ENCODE measurements around the gene WIF1. TPM values are rescaled to one million over a fixed set of nuclear protein-coding genes. Genes with fewer than 3 reads are reported as not detected.

The WIF1 gene
- total and polyA plus RNA-seq, 2 donors (not counting 1 experiment from before 2014, with no cell fraction given): under 0.01 to 0.02 TPM

DNA sequence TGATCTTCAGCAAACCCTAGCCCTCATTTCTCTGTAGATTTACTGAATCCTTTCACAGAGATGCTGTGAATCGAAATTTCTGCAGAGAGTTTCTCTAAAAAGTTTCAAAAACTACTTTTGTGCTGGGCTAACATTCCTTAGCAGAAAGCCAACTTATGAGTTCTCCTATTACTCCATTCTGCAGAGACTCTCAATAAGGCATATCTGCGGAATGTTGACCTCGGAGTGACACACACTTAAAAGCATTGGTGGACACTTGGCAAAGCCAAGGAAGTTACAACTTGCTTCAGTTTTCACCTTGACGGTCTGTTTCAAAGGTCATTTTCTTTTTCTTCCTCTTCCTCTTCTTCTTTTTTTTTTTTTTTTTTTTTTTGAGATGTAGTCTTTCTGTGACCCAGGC is 75.8 kb downstream of the WIF1 start:
- Histone ChIP-seq H2AFZ (ENCODE audit: low read length) (no peak overlapping the region), H3K4me3 (replicated peaks in 1 of 4; ENCODE audit: control extremely low read depth in 1 of 4, insufficient read depth in 1 of 4, low read depth in 3 of 4, low read length in 4 of 4) (no peak overlapping the region)
- TF ChIP-seq, protein P1, sequence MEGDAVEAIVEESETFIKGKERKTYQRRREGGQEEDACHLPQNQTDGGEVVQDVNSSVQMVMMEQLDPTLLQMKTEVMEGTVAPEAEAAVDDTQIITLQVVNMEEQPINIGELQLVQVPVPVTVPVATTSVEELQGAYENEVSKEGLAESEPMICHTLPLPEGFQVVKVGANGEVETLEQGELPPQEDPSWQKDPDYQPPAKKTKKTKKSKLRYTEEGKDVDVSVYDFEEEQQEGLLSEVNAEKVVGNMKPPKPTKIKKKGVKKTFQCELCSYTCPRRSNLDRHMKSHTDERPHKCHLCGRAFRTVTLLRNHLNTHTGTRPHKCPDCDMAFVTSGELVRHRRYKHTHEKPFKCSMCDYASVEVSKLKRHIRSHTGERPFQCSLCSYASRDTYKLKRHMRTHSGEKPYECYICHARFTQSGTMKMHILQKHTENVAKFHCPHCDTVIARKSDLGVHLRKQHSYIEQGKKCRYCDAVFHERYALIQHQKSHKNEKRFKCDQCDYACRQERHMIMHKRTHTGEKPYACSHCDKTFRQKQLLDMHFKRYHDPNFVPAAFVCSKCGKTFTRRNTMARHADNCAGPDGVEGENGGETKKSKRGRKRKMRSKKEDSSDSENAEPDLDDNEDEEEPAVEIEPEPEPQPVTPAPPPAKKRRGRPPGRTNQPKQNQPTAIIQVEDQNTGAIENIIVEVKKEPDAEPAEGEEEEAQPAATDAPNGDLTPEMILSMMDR (conservative IDR thresholded peaks at IDR 0.05 in 1 of 2, IDR thresholded peaks at IDR 0.05 in 1 of 2; ENCODE audit: low read depth in 1 of 2, low read length in 2 of 2): no peak
- TF ChIP-seq EZH2 (IDR thresholded peaks at IDR 0.05; ENCODE audit: low read length, missing control alignments): no peak

DNA sequence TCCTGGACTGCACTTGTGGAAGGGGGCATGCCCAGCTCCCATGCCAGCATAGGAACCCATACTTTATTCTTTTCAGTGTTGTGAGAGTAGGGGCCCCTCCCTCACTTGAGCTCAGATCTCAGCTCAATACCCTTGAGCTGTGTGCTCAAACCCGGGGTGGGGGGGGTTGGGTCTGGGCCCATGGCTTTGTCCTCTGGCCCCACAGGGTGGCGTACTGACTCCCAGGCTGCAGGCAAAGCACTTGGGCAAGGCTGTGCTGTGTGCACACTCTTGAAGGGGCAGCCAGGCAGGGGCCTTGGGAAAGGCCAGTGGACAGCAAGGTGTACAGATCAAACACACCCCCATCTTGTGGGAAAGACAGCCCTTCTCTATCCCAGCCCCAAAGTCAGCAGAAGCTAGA is 81.8 kb downstream of the WIF1 start:
- TF ChIP-seq, protein P1 (conservative IDR thresholded peaks at IDR 0.05 in 1 of 2, IDR thresholded peaks at IDR 0.05 in 1 of 2; ENCODE audit: low read depth in 1 of 2, low read length in 2 of 2): no peak
- TF ChIP-seq EZH2 (IDR thresholded peaks at IDR 0.05; ENCODE audit: low read length, missing control alignments): no peak
- H3K9me3 ChIP-seq (ENCODE audit: control insufficient read depth, insufficient read depth, low read depth, low read length): no peaks in the 10 kb centered on the region
- H3K27ac ChIP-seq (ENCODE audit: insufficient read depth, low read length): no peak overlapping the region
- no peaks in the 10 kb centered on the region for H3K4me1 ChIP-seq (ENCODE audit: control insufficient read depth, extremely low read depth, insufficient read depth, low read length)
- no peaks in the 10 kb centered on the region for H3K36me3 ChIP-seq (ENCODE audit: control insufficient read depth, insufficient read depth, low read length)
- no peak for DNase-seq (ENCODE audit: low read depth in 2 of 2)
- H3K79me2 ChIP-seq (ENCODE audit: control insufficient read depth, insufficient read depth, low read length): no peaks in the 10 kb centered on the region
- no peak overlapping the region for H3K4me2 ChIP-seq (ENCODE audit: extremely low read depth, insufficient read depth, low read length)
- no peak overlapping the region for H3K9ac ChIP-seq (ENCODE audit: insufficient read depth, low read length)
- H3K27me3 ChIP-seq (ENCODE audit: control insufficient read depth, insufficient read depth, low read length): peaks cover 5% of the 10 kb centered on the region
- H4K20me1 ChIP-seq (ENCODE audit: control insufficient read depth, extremely low read depth, insufficient read depth, low read length): no peaks in the 10 kb centered on the region
- H2AFZ ChIP-seq (ENCODE audit: low read length): no peak overlapping the region
- no peak overlapping the region for H3K4me3 ChIP-seq (replicated peaks in 1 of 4; ENCODE audit: control extremely low read depth in 1 of 4, insufficient read depth in 1 of 4, low read depth in 3 of 4, low read length in 4 of 4)

More for the DNA sequence above, 75.8 kb downstream of the WIF1 start:
- Histone ChIP-seq H3K9ac (ENCODE audit: insufficient read depth, low read length) (no peak overlapping the region), H3K79me2 (ENCODE audit: control insufficient read depth, insufficient read depth, low read length) (no peaks in the 10 kb centered on the region), H4K20me1 (ENCODE audit: control insufficient read depth, extremely low read depth, insufficient read depth, low read length) (no peaks in the 10 kb centered on the region), H3K4me1 (ENCODE audit: control insufficient read depth, extremely low read depth, insufficient read depth, low read length) (no peaks in the 10 kb centered on the region), H3K27ac (ENCODE audit: insufficient read depth, low read length) (no peak overlapping the region), H3K27me3 (ENCODE audit: control insufficient read depth, insufficient read depth, low read length) (peaks cover 8% of the 10 kb centered on the region), H3K36me3 (ENCODE audit: control insufficient read depth, insufficient read depth, low read length) (no peaks in the 10 kb centered on the region), H3K4me2 (ENCODE audit: extremely low read depth, insufficient read depth, low read length) (no peak overlapping the region), H3K9me3 (ENCODE audit: control insufficient read depth, insufficient read depth, low read depth, low read length) (no peaks in the 10 kb centered on the region)
- DNase-seq (ENCODE audit: low read depth in 2 of 2): no peak

DNA sequence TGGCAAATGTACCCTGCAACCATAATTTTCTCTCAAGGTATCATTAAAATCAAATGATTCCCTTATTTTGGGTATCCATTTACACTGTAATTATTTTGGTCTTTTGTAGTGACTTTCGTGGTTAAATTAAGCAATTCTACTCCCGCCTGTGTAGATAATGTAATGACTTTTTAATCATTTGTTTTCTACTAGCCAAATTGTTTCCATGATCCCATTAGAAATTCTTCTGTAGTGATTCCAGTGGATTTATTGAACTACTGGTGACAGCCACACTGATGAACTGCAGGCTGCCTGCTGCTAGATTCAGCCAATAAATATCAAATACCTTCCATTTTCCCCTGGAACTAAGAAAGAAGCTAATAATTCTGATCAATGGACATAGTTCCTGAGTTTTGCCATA is 96.0 kb downstream of the WIF1 start:
- H3K4me2 ChIP-seq (ENCODE audit: extremely low read depth, insufficient read depth, low read length): no peak overlapping the region
- H3K9ac ChIP-seq (ENCODE audit: insufficient read depth, low read length): no peak overlapping the region
- no peaks in the 10 kb centered on the region for H3K9me3 ChIP-seq (ENCODE audit: control insufficient read depth, insufficient read depth, low read depth, low read length)
- H4K20me1 ChIP-seq (ENCODE audit: control insufficient read depth, extremely low read depth, insufficient read depth, low read length): no peaks in the 10 kb centered on the region
- DNase-seq (ENCODE audit: low read depth in 2 of 2): no peak
- H3K79me2 ChIP-seq (ENCODE audit: control insufficient read depth, insufficient read depth, low read length): no peaks in the 10 kb centered on the region
- TF ChIP-seq, protein P1 (conservative IDR thresholded peaks at IDR 0.05 in 1 of 2, IDR thresholded peaks at IDR 0.05 in 1 of 2; ENCODE audit: low read depth in 1 of 2, low read length in 2 of 2): no peak
- no peak for TF ChIP-seq EZH2 (IDR thresholded peaks at IDR 0.05; ENCODE audit: low read length, missing control alignments)
- no peak overlapping the region for H3K27ac ChIP-seq (ENCODE audit: insufficient read depth, low read length)
- no peak overlapping the region for H3K4me3 ChIP-seq (replicated peaks in 1 of 4; ENCODE audit: control extremely low read depth in 1 of 4, insufficient read depth in 1 of 4, low read depth in 3 of 4, low read length in 4 of 4)
- H2AFZ ChIP-seq (ENCODE audit: low read length): no peak overlapping the region
- no peaks in the 10 kb centered on the region for H3K36me3 ChIP-seq (ENCODE audit: control insufficient read depth, insufficient read depth, low read length)
- no peaks in the 10 kb centered on the region for H3K27me3 ChIP-seq (ENCODE audit: control insufficient read depth, insufficient read depth, low read length)
- no peaks in the 10 kb centered on the region for H3K4me1 ChIP-seq (ENCODE audit: control insufficient read depth, extremely low read depth, insufficient read depth, low read length)

Data from fibroblast of lung (primary cell).